ENCODE data around the gene EIF2S1. TPM values are rescaled to one million over a fixed set of nuclear protein-coding genes. Genes with fewer than 3 reads are reported as not detected.

The EIF2S1 gene
- total RNA-seq, 1 experiment from 2014 or later, result 116 TPM

DNA sequence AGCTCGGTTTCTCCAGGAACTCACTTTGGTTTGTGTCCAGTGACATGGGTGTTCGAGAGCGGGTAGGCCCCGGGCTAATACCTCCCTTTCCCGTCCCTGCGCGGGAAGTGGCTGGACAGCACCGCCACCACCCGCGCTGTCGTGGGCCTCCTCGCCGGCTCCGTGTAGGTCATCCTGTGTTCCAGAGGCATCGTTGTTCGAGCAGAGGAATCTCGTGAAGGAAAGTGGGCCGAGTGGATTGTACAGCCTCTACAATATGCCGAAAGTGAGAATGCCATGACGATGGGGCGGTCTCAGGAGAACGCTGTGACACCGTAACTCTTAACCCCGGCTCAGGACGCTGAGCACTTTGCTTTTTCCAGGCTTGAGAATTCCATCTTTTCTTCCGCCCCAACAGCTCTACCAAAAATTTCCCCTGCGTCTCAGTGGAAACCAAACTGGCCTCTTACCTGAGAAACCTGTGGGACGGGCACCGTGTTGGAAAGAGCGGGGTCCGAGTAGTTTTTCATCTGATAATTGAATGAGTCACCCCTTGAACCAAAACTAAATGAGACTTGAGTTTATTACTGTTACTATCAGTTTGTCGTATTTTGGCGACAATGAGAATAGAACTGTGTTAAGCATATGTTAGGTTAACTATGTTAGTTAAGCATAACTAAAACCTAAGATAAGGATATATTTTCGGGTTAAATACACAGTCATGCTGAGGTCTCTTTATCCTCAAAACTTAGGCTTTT, 510 bp downstream of the EIF2S1 start:
- POLR2A ChIA-PET, result no interaction called here
- ATAC-seq (peak; percentile 54), DNase-seq (ENCODE audit: low read depth, low spot score) (no peak)
- intact Hi-C loops (cut with micrococcal nuclease; ENCODE audit: unreplicated experiment), result no loop called here
- no peaks in the 10 kb centered on the region for H3K9me3 ChIP-seq (ENCODE audit: control insufficient read depth, insufficient read depth, low read depth, low read length)
- peaks cover 31% of the 10 kb centered on the region for H3K4me1 ChIP-seq (ENCODE audit: control insufficient read depth, insufficient read depth, low read length)
- H3K27ac ChIP-seq (ENCODE audit: low read length), result peak overlapping the region; percentile 99
- BruUV-seq (replicated peaks), result TSS peak; percentile 88
- no peak for TF ChIP-seq POLR2AphosphoS5 (IDR thresholded peaks at IDR 0.05; ENCODE audit: low read depth, low read length)
- TF ChIP-seq, protein P1, sequence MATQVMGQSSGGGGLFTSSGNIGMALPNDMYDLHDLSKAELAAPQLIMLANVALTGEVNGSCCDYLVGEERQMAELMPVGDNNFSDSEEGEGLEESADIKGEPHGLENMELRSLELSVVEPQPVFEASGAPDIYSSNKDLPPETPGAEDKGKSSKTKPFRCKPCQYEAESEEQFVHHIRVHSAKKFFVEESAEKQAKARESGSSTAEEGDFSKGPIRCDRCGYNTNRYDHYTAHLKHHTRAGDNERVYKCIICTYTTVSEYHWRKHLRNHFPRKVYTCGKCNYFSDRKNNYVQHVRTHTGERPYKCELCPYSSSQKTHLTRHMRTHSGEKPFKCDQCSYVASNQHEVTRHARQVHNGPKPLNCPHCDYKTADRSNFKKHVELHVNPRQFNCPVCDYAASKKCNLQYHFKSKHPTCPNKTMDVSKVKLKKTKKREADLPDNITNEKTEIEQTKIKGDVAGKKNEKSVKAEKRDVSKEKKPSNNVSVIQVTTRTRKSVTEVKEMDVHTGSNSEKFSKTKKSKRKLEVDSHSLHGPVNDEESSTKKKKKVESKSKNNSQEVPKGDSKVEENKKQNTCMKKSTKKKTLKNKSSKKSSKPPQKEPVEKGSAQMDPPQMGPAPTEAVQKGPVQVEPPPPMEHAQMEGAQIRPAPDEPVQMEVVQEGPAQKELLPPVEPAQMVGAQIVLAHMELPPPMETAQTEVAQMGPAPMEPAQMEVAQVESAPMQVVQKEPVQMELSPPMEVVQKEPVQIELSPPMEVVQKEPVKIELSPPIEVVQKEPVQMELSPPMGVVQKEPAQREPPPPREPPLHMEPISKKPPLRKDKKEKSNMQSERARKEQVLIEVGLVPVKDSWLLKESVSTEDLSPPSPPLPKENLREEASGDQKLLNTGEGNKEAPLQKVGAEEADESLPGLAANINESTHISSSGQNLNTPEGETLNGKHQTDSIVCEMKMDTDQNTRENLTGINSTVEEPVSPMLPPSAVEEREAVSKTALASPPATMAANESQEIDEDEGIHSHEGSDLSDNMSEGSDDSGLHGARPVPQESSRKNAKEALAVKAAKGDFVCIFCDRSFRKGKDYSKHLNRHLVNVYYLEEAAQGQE (IDR thresholded peaks at IDR 0.05; ENCODE audit: insufficient read depth in 1 of 2, low read depth in 2 of 2, low read length in 1 of 2), result peak in 1 of 2 experiments; percentile 29; a peak in 1 of 4 replicates
- TF ChIP-seq TCF7L2 (IDR thresholded peaks at IDR 0.05; ENCODE audit: low read depth, low read length), result no peak
- 0 out of 2 replicates have a peak, but pooled peaks have one; percentile 53 for TF ChIP-seq SIN3A (IDR thresholded peaks at IDR 0.05; ENCODE audit: borderline replicate concordance, insufficient read depth, low read depth, low read length)
- TF ChIP-seq, protein P2, sequence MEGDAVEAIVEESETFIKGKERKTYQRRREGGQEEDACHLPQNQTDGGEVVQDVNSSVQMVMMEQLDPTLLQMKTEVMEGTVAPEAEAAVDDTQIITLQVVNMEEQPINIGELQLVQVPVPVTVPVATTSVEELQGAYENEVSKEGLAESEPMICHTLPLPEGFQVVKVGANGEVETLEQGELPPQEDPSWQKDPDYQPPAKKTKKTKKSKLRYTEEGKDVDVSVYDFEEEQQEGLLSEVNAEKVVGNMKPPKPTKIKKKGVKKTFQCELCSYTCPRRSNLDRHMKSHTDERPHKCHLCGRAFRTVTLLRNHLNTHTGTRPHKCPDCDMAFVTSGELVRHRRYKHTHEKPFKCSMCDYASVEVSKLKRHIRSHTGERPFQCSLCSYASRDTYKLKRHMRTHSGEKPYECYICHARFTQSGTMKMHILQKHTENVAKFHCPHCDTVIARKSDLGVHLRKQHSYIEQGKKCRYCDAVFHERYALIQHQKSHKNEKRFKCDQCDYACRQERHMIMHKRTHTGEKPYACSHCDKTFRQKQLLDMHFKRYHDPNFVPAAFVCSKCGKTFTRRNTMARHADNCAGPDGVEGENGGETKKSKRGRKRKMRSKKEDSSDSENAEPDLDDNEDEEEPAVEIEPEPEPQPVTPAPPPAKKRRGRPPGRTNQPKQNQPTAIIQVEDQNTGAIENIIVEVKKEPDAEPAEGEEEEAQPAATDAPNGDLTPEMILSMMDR (IDR thresholded peaks at IDR 0.05), result no peak
- in situ Hi-C loops (cut with HindIII; ENCODE audit: low pct_unique_long_range_greater_than_20kb, low sequenced_read_pairs), result no loop called here
- peaks cover 28% of the 10 kb centered on the region for H3K36me3 ChIP-seq (ENCODE audit: control insufficient read depth, insufficient read depth, low read length)
- H3K4me3 ChIP-seq (ENCODE audit: low read depth in 2 of 2, low read length in 2 of 2), result peak overlapping the region; percentile 72 to 89
- H3K27me3 ChIP-seq (ENCODE audit: control insufficient read depth, insufficient read depth, low read length), result no peaks in the 10 kb centered on the region
- CTCF ChIA-PET, result no interaction called here

DNA sequence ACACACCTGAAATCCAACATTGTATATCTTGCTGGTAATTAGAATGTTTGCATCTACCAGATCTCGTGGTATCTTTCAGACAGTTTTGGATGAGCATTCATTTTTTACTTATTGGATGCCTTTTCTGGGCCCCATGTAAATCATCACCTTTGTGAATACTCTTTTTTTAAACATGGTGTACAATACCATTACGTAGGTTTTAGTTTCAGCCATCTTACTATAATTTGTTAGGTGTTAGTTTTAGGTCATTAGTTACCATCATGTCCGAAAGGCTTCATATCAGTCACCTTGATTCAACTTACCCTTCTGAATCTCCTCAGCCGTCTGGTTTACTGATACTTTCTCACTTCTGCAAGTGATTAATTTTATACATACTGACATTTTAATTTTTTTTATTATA, 5.3 kb downstream of the EIF2S1 start:
- no peaks in the 10 kb centered on the region for H3K27me3 ChIP-seq (ENCODE audit: control insufficient read depth, insufficient read depth, low read length)
- H3K27ac ChIP-seq (ENCODE audit: low read length), result no peak overlapping the region
- H3K36me3 ChIP-seq (ENCODE audit: control insufficient read depth, insufficient read depth, low read length), result peaks cover 49% of the 10 kb centered on the region
- peaks cover 16% of the 10 kb centered on the region for H3K4me1 ChIP-seq (ENCODE audit: control insufficient read depth, insufficient read depth, low read length)
- ATAC-seq (no peak), DNase-seq (ENCODE audit: low read depth, low spot score) (no peak)
- in situ Hi-C loops (cut with HindIII; ENCODE audit: low pct_unique_long_range_greater_than_20kb, low sequenced_read_pairs), result no loop called here
- POLR2A ChIA-PET, result interaction anchor here (0.6 to 1.0 kb wide), 2 partner anchors 9 to 24 kb away, joined by 3 read pairs; no protein-coding TSS in a partner anchor
- TF ChIP-seq, protein P1 (IDR thresholded peaks at IDR 0.05; ENCODE audit: insufficient read depth in 1 of 2, low read depth in 2 of 2, low read length in 1 of 2), result no peak
- TF ChIP-seq TCF7L2 (IDR thresholded peaks at IDR 0.05; ENCODE audit: low read depth, low read length), result no peak
- no peak for TF ChIP-seq SIN3A (IDR thresholded peaks at IDR 0.05; ENCODE audit: borderline replicate concordance, insufficient read depth, low read depth, low read length)
- TF ChIP-seq, protein P2 (IDR thresholded peaks at IDR 0.05), result no peak
- TF ChIP-seq POLR2AphosphoS5 (IDR thresholded peaks at IDR 0.05; ENCODE audit: low read depth, low read length), result no peak
- intact Hi-C loops (cut with micrococcal nuclease; ENCODE audit: unreplicated experiment), result no loop called here
- no TSS peak for BruUV-seq (replicated peaks)
- H3K9me3 ChIP-seq (ENCODE audit: control insufficient read depth, insufficient read depth, low read depth, low read length), result no peaks in the 10 kb centered on the region
- no peak overlapping the region for H3K4me3 ChIP-seq (ENCODE audit: low read depth in 2 of 2, low read length in 2 of 2)
- CTCF ChIA-PET, result no interaction called here

All from Panc1 (cell line).